ENCODE data around the gene NPR2. TPM values are rescaled to one million over a fixed set of nuclear protein-coding genes. Genes with fewer than 3 reads are reported as not detected.
A peak's percentile ranks its signal among the peaks of the same experiment; 100 is the strongest.

NPR2 gene
- total and polyA plus RNA-seq, 2 of the 13 experiments (the other 11 are each of a cell fraction or from before 2014, with no cell fraction given), result 7.4 to 9.4 TPM

GRCh38 chr9:35756275-35757225 lies 34.8 kb upstream of the NPR2 start (continued):
- 0 out of 2 replicates have a peak, but pooled peaks have one; percentile 32 for TF ChIP-seq ZNF749 (CRISPR knock-in tag; IDR thresholded peaks at IDR 0.05; ENCODE audit: borderline replicate concordance)
- no peak for TF ChIP-seq THYN1 (CRISPR knock-in tag; IDR thresholded peaks at IDR 0.05; ENCODE audit: borderline replicate concordance, low read depth)
- TF ChIP-seq CREM (IDR thresholded peaks at IDR 0.05), result no peak
- TF ChIP-seq CREM (CRISPR knock-in tag; IDR thresholded peaks at IDR 0.05), result no peak
- TF ChIP-seq KDM5A (IDR thresholded peaks at IDR 0.05; ENCODE audit: borderline replicate concordance, low read length), result no peak
- no peak for TF ChIP-seq CEBPG (CRISPR knock-in tag; IDR thresholded peaks at IDR 0.05)
- no peak for TF ChIP-seq ZNF780A (CRISPR knock-in tag; IDR thresholded peaks at IDR 0.05)
- no peak for TF ChIP-seq ZNF784 (CRISPR knock-in tag; IDR thresholded peaks at IDR 0.05; ENCODE audit: borderline replicate concordance)
- no peak for TF ChIP-seq ISX (CRISPR knock-in tag; conservative IDR thresholded peaks at IDR 0.05)
- TF ChIP-seq KLF11 (CRISPR knock-in tag; IDR thresholded peaks at IDR 0.05), result peak; percentile 51; the same call in 1 of the 2 replicates
- no peak for TF ChIP-seq MAFF (IDR thresholded peaks at IDR 0.05; ENCODE audit: low read depth, low read length)
- peak; percentile 79; the same call in 1 of the 2 replicates for TF ChIP-seq ZNF317 (CRISPR knock-in tag; IDR thresholded peaks at IDR 0.05)
- peak; percentile 43; the same call in 1 of the 2 replicates for TF ChIP-seq ARNT2 (CRISPR knock-in tag; IDR thresholded peaks at IDR 0.05; ENCODE audit: low read depth)
- no peak for TF ChIP-seq ZNF234 (CRISPR knock-in tag; conservative IDR thresholded peaks at IDR 0.05)
- no peak for TF ChIP-seq ZNF530 (CRISPR knock-in tag; IDR thresholded peaks at IDR 0.05; ENCODE audit: low read depth)
- TF ChIP-seq SALL2 (CRISPR knock-in tag; IDR thresholded peaks at IDR 0.05), result no peak
- peak; percentile 79; the same call in 1 of the 2 replicates for TF ChIP-seq ETV5 (CRISPR knock-in tag; IDR thresholded peaks at IDR 0.05; ENCODE audit: borderline replicate concordance)
- peak; percentile 14; the same call in 1 of the 2 replicates for TF ChIP-seq ZBTB26 (CRISPR knock-in tag; IDR thresholded peaks at IDR 0.05; ENCODE audit: borderline replicate concordance)
- TF ChIP-seq PLRG1 (conservative IDR thresholded peaks at IDR 0.05), result no peak
- TF ChIP-seq MED8 (CRISPR knock-in tag; IDR thresholded peaks at IDR 0.05; ENCODE audit: insufficient replicate concordance), result no peak
- TF ChIP-seq SP4 (CRISPR knock-in tag; IDR thresholded peaks at IDR 0.05), result no peak
- TF ChIP-seq FLYWCH1 (CRISPR knock-in tag; IDR thresholded peaks at IDR 0.05), result 0 out of 2 replicates have a peak, but pooled peaks have one; percentile 27
- TF ChIP-seq PRDM4 (CRISPR knock-in tag; IDR thresholded peaks at IDR 0.05; ENCODE audit: borderline replicate concordance), result no peak
- 0 out of 2 replicates have a peak, but pooled peaks have one; percentile 43 for TF ChIP-seq THAP7 (CRISPR knock-in tag; IDR thresholded peaks at IDR 0.05)
- TF ChIP-seq ZNF274 (CRISPR knock-in tag; IDR thresholded peaks at IDR 0.05), result peak; percentile 58; the same call in 1 of the 2 replicates
- TF ChIP-seq KLF6 (CRISPR knock-in tag; IDR thresholded peaks at IDR 0.05), result peak; percentile 85
